GM13976 (cell line): ENCODE data around the gene PRKAG2.

Experiments used
- DNase-seq: peaks from one replicate; pipeline ENCODE4 v3.0.0; 2012; ENCODE audit warnings: low spot score
- in situ Hi-C: fragments of 300-500 bp; cut with MboI; formaldehyde crosslinking; loops from one replicate; pipeline ENCODE4 v1.12.0; 2022; ENCODE audit warnings: low sequenced_read_pairs, mixed read lengths, inconsistent platforms; ENCODE audit not compliant: unreplicated experiment
- TF ChIP-seq, protein P1 (sequence below): IDR thresholded peaks from 2 replicates; pipeline ENCODE4 v1.5.1; 2012; ENCODE audit warnings: borderline replicate concordance, mild to moderate bottlenecking; ENCODE audit not compliant: insufficient read depth; ENCODE audit errors: extremely low read depth, missing control alignments, control extremely low read depth

PRKAG2 gene

DNA sequence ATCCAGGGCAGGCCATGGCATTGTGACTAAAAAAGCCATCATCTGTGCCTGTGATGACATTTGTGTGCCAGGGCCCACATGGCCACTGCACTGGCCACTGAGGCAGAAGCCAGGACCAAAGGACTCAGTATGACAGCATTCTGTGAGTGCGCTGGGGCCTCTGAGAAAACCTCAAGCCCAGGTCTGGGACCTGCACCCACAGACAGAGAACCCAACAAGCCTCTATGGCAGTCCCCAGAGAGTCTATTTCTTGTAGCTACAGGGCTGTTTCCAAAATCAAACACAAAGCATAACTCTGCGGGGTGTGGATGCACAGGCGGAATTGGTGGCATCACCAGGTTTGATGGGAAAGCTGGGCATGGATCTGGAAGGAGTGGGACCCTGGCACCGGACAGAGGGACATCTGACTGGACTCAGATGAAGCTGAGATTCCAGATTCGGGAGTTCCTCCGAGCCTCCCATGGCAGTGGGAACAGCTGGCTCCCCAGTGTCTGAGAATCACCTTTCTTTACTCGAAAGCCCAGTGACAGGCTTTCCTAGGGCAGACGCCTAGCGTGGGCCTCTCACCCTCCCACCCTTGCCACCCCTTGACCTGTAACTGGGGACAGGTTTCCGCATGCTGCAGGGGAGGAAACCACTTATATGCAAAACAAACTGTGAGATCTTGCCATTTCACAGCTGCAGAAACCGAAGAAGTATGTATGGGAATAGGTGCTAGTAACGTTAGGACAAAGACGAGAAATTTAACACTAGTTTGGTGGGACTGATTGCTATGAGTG, 286.7 kb downstream of the PRKAG2 start:
- in situ Hi-C loops = no loop called here
- TF ChIP-seq, protein P1, sequence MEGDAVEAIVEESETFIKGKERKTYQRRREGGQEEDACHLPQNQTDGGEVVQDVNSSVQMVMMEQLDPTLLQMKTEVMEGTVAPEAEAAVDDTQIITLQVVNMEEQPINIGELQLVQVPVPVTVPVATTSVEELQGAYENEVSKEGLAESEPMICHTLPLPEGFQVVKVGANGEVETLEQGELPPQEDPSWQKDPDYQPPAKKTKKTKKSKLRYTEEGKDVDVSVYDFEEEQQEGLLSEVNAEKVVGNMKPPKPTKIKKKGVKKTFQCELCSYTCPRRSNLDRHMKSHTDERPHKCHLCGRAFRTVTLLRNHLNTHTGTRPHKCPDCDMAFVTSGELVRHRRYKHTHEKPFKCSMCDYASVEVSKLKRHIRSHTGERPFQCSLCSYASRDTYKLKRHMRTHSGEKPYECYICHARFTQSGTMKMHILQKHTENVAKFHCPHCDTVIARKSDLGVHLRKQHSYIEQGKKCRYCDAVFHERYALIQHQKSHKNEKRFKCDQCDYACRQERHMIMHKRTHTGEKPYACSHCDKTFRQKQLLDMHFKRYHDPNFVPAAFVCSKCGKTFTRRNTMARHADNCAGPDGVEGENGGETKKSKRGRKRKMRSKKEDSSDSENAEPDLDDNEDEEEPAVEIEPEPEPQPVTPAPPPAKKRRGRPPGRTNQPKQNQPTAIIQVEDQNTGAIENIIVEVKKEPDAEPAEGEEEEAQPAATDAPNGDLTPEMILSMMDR = no peak
- DNase-seq = no peak

DNA sequence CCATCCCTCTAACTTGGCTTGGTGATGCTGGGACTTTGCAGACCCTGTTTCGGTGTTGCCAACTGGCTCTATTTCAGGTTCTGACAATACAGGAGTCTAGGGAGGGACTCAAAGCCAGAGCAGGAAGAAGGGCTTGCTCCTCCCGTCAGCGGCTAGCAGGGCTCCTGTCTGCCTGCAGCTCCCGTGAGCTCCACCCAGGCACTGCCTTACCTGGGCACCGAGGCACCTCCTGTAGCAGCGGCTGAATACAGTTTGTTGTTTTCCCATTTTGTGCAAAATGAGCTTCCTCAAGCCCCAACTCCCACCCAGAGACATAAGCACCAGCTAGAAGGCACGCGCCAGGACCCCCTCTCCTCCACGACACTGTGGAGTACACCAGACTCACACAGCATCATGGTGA, 287.9 kb downstream of the PRKAG2 start:
- in situ Hi-C loops = no loop called here
- TF ChIP-seq, protein P1 = no peak
- DNase-seq = no peak

DNA sequence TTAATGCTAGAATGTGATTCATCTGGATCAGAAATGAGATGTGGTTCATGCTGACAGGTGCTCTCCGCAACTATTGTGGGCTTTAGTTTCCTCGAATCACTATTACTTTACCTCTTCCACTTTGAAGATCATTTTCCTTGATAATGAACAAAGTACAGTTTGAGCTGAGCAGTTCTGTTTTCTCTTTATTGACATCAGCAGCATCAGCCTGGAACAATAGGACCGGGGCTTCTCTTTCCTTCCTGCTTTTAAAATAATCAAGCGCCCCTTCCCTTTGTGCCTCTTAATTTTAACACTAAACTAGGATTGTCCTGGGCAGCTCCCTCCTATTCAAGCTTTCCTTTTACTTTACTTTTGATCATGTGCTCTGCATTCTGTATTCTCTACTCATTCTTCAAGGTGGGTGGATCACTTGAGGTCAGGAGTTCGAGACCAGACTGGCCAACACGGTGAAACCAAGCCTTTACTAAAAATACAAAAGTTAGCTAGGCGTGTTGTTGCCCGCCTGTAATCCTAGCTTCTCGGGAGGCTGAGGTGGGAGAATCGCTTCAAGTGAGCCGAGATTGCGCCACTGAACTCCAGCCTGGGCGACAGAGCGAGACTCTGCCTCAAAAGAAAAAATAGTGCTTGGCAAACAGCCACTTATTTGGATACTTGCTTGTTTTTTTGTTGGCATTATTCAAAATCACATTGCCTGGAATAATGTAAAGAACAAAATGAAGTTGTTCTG, 290.2 kb downstream of the PRKAG2 start:
- in situ Hi-C loops = no loop called here
- TF ChIP-seq, protein P1 = no peak

DNA sequence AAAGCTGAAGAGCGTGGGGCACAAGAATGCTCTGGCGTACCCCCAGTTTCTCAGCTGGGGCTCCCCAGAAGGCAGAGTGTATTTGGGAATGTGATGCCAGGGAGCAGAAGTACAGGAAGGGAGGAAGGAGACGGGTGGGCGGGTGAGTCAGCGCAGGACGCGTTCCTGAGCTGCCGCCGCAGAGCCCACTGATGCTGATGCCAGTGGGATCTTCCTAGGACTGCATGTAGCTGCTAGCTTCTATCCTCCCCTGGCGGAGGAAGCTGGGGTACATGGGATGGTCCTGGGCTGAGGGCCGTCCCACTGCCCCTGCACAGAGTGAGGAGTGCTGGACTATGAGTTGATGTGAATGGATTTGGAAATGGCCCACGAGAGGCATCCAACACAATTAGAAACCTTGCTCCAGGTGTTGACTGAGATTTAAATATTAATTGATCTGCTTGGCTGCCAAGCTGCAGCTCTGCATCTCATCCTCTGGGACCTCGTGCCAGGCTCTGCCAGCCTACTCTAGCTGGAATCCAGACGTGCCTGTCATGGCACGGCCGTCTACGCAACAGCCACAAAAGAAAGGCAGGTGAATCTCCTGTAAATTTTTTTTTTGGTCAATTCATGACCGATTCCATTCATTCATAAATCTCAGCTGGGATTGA, 291.0 kb downstream of the PRKAG2 start:
- in situ Hi-C loops = no loop called here

More for the DNA sequence above, 290.2 kb downstream of the PRKAG2 start:
- DNase-seq = no peak

DNA sequence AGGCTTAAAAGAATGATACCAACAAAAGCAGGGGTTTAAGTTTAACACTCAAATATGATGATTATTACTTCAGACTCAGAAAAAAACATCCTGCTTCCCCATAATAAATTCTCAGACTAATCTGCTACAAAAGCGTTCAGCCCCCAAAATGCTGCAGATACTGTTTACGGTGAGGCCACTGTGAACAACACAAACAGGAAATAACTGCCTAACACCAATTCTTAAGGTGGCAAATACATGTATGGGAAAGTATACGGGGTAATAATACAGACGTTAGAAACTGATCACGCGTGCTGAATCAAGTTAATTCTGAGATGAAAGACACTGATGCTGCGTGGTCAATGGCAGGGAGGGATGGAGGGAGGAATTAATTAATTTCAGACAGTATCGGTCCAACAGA, 295.2 kb downstream of the PRKAG2 start:
- TF ChIP-seq, protein P1 = no peak
- no peak for DNase-seq
- in situ Hi-C loops = no loop called here

More for the DNA sequence above, 291.0 kb downstream of the PRKAG2 start:
- TF ChIP-seq, protein P1 = no peak
- no peak for DNase-seq

DNA sequence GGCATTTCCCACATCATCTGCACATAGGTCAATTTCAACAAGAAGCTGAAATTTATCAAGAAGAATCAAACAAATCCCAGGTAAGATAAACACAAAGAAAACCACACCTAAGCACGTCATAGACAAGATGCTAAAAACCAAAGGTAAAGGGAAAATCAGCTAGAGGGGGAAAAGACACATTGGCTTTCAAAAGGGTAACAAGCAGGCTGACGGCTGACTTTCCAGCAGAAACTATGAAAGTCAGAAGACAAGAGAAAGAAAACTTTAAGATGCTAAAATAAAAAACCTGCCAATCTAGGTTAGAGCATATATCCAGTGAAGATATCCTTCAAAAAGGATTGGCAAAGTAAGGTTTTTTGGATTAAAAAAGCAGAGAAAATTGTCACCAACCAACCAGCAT, 297.3 kb downstream of the PRKAG2 start:
- TF ChIP-seq, protein P1 = no peak
- DNase-seq = no peak
- in situ Hi-C loops = no loop called here
